HEK293T (cell line): ENCODE data around the gene RAD51AP2.
"Not testable (repeated sequence)": the region's sequence is repeated elsewhere in the genome, so short reads cannot be mapped to it uniquely, and the experiment has no call there.

Experiments used
- CTCF ChIA-PET: fragments of 350-600 bp; formaldehyde crosslinking; extraction: SDS; loops from one replicate; lab custom pipeline; 2021; ENCODE audit warnings: antibody characterized with exemption, inconsistent platforms; lab: Yijun Ruan, JAX
- POLR2A ChIA-PET: fragments of 350-600 bp; formaldehyde crosslinking; extraction: SDS; loops from one replicate; lab custom pipeline; 2020; ENCODE audit warnings: antibody characterized with exemption, inconsistent platforms; lab: Yijun Ruan, JAX
- DNase-seq: peaks from one replicate; pipeline ENCODE4 v3.0.0; 2012; ENCODE audit warnings: mixed read lengths; ENCODE audit errors: extremely low spot score
- ARNT ChIP-seq: fragments of 450-650 bp; IDR thresholded peaks from 2 replicates; pipeline ENCODE4 v1.6.1; 2017; ENCODE audit warnings: mild to moderate bottlenecking
- BHLHE40 ChIP-seq: fragments of 450-650 bp; IDR thresholded peaks from 2 replicates; pipeline ENCODE4 v1.6.1; 2016; ENCODE audit warnings: mild to moderate bottlenecking, moderate library complexity, borderline replicate concordance
- CTBP1 ChIP-seq: fragments of 450-650 bp; IDR thresholded peaks from 2 replicates; pipeline ENCODE4 v1.6.1; 2016; ENCODE audit warnings: borderline replicate concordance
- ELF4 ChIP-seq: fragments of 450-650 bp; IDR thresholded peaks from 2 replicates; pipeline ENCODE4 v1.6.1; 2017; ENCODE audit warnings: antibody characterized with exemption
- FOXA1 ChIP-seq: fragments of 450-650 bp; IDR thresholded peaks from 2 replicates; pipeline ENCODE4 v1.6.1; 2016; ENCODE audit warnings: mild to moderate bottlenecking
- FOXK2 ChIP-seq: fragments of 450-650 bp; IDR thresholded peaks from 2 replicates; pipeline ENCODE4 v1.6.1; 2016; ENCODE audit warnings: mild to moderate bottlenecking
- FOXM1 ChIP-seq: fragments of 450-650 bp; IDR thresholded peaks from 2 replicates; pipeline ENCODE4 v1.6.1; 2017; ENCODE audit warnings: mild to moderate bottlenecking, borderline replicate concordance
- HDGF ChIP-seq: fragments of 450-650 bp; IDR thresholded peaks from 2 replicates; pipeline ENCODE4 v1.6.1; 2017; ENCODE audit warnings: antibody characterized with exemption, borderline replicate concordance
- L3MBTL2 ChIP-seq: fragments of 450-650 bp; conservative IDR thresholded peaks from 2 replicates; pipeline ENCODE4 v1.6.1; 2016; ENCODE audit warnings: mild to moderate bottlenecking
- LEF1 ChIP-seq: fragments of 450-650 bp; IDR thresholded peaks from 2 replicates; pipeline ENCODE4 v1.6.1; 2017; ENCODE audit warnings: mild to moderate bottlenecking, borderline replicate concordance
- NFRKB ChIP-seq: fragments of 450-650 bp; IDR thresholded peaks from 2 replicates; pipeline ENCODE4 v1.6.1; 2016; ENCODE audit warnings: mild to moderate bottlenecking, moderate library complexity
- PKNOX1 ChIP-seq: fragments of 450-650 bp; IDR thresholded peaks from 2 replicates; pipeline ENCODE4 v1.6.1; 2016
- SP1 ChIP-seq: fragments of 450-650 bp; IDR thresholded peaks from 2 replicates; pipeline ENCODE4 v1.6.1; 2017
- SUZ12 ChIP-seq: fragments of 450-650 bp; IDR thresholded peaks from 2 replicates; pipeline ENCODE4 v1.6.1; 2016; ENCODE audit warnings: mild to moderate bottlenecking
- TARDBP ChIP-seq: fragments of 450-650 bp; IDR thresholded peaks from 2 replicates; pipeline ENCODE4 v1.6.1; 2016
- ZNF384 ChIP-seq: fragments of 450-650 bp; IDR thresholded peaks from 2 replicates; pipeline ENCODE4 v1.6.1; 2016

RAD51AP2 gene

DNA sequence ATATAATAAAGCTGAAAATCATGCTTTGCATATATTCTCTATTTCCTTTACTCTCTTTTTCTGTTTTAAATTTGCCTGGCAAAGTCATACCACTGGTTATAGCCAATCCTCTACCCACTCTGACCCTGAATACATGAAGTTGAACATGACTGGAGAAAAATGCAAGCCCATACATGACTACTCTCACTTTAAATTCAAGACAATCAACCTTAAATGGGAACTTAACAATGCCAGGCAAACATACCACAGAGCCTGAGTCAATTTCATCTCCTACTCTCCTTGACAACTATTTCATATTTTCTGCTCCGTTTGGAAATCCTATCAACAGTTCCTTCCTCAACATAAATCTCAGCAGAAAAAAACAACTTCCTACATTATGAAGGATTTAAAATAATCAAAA lies 22.6 kb downstream of the RAD51AP2 start:
- TF ChIP-seq BHLHE40, result no peak
- TF ChIP-seq SP1, result no peak
- no peak for TF ChIP-seq TARDBP
- TF ChIP-seq ELF4, result no peak
- no peak for TF ChIP-seq HDGF
- no peak for TF ChIP-seq NFRKB
- no peak for DNase-seq
- ChIA-PET CTCF (no interaction called here), POLR2A (no interaction called here)

DNA sequence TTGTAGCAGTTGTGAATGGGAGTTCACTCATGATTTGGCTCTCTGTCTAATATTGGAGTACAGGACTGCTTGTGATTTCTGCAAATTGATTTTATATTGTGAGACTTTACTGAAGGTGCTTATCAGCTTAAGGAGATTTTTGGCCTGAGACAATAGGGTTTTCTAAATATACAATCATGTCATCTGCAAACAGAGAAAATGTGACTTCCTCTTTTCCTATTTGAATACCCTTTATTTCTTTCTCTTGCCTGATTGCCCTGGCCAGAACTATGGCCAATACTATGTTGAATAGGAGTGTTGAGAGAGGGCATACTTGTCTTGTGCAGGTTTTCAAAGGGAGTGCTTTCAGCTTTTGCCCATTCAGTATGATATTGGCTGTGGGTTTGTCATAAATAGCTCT lies 28.1 kb downstream of the RAD51AP2 start:
- CTCF ChIA-PET, DNase-seq, POLR2A ChIA-PET: not testable (repeated sequence)

DNA sequence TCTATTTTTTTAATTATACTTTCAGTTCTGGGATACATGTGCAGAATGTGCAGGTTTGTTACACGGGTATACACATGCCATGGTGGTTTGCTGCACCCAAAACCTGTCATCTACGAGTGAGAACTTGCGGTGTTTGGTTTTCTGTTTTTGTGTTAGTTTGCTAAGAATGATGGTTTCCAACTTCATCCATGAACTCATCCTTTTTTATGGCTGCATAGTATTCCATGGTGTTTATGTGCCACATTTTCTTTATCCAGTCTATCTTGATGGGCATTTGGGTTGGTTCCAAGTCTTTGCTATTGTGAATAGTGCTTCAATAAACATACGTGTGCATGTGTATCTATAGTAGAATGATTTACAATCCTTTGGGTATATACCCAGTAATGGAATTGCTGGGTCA lies 29.6 kb downstream of the RAD51AP2 start:
- DNase-seq, POLR2A ChIA-PET, CTCF ChIA-PET: not testable (repeated sequence)

- no peak for TF ChIP-seq ELF4
- TF ChIP-seq NFRKB, result no peak
- TF ChIP-seq SUZ12, result no peak
- no peak for TF ChIP-seq FOXK2
- no peak for TF ChIP-seq SP1
- TF ChIP-seq LEF1, result no peak
- ChIA-PET CTCF (no interaction called here), POLR2A (no interaction called here)
- no peak for DNase-seq
Measured at GRCh38 chr2:17483496-17483895, 34.7 kb downstream of the RAD51AP2 start.

DNA sequence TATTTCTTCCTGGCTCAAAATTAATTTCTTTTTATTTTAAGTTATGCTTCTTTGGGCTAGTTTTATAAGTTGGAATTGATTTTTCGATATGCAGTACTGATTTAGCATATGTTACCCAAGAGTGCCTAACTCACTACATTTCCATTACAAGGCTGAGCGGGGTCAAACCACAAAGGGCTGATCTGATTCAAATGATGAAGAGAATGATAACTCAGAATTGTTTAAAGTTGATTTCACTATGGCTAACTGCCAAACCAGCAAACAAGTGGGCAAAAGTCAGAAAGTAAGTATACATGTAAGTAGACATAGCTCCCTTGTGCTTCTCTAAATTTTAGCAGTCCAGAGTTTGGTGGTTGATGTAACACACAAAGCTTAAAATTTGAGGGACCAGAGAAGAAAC lies 35.6 kb downstream of the RAD51AP2 start:
- CTCF ChIA-PET, result no interaction called here
- DNase-seq, result no peak
- POLR2A ChIA-PET, result no interaction called here
- TF ChIP-seq BHLHE40 (no peak), FOXM1 (no peak), PKNOX1 (no peak), ARNT (no peak), HDGF (no peak), SP1 (no peak), NFRKB (no peak), ZNF384 (no peak), TARDBP (no peak), L3MBTL2 (no peak), SUZ12 (no peak), ELF4 (no peak), FOXA1 (no peak), CTBP1 (no peak), FOXK2 (no peak), LEF1 (no peak)

DNA sequence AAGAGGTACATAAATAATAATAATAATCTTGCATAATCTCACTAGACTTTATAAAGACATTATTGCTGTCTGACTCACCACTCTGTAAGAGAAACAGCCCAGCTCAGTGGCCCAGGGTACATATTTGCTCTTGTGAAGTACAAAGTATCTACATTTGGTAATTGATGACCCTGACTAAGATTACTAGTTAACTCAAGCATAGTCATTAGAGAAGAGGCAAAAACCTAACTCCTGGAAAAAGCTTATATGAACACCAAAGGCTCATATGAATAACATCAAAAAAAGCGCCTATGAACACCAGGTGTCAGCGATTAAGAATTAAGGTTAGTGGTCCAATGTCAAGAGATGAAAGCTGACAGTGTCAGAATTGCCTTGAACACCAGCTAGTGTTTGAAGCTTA lies 38.4 kb downstream of the RAD51AP2 start:
- TF ChIP-seq SP1 (no peak), ZNF384 (no peak), ELF4 (no peak), FOXK2 (no peak), PKNOX1 (no peak), FOXA1 (no peak), TARDBP (no peak), FOXM1 (no peak), L3MBTL2 (no peak), LEF1 (no peak), HDGF (no peak), SUZ12 (no peak), ARNT (no peak), CTBP1 (no peak), BHLHE40 (no peak), NFRKB (no peak)
- CTCF ChIA-PET, result no interaction called here
- DNase-seq, result no peak
- POLR2A ChIA-PET, result no interaction called here

- TF ChIP-seq L3MBTL2 (no peak), FOXM1 (no peak), PKNOX1 (no peak), SP1 (no peak), HDGF (no peak), TARDBP (no peak), CTBP1 (no peak), LEF1 (no peak), BHLHE40 (no peak), ARNT (no peak), ZNF384 (no peak), NFRKB (no peak), SUZ12 (no peak), FOXA1 (no peak), FOXK2 (no peak), ELF4 (no peak)
- ChIA-PET CTCF (no interaction called here), POLR2A (no interaction called here)
Measured at GRCh38 chr2:17476830-17477229, 41.4 kb downstream of the RAD51AP2 start.

More at GRCh38 chr2:17476830-17477229, 41.4 kb downstream of the RAD51AP2 start:
- DNase-seq, result no peak
